Gastrocnemius medialis (tissue), 4 donors: ENCODE data around the gene DIP2C.

Experiments
- POLR2A ChIP-seq, 2 donors: fragments of 450-650 bp; IDR thresholded peaks; one replicate each; pipeline ENCODE4 v1.6.1; 2017; ENCODE audit warnings: antibody characterized with exemption in 2 of 2, mild to moderate bottlenecking in 2 of 2, moderate library complexity in 2 of 2
- TF ChIP-seq, protein P1 (sequence below), 5 experiments: fragments of 450-650 bp in 3 of 5; fragments of 200-600 bp in 2 of 5; sonication (generic) in 2 of 5; IDR thresholded peaks in 4 of 5; conservative IDR thresholded peaks in 1 of 5; 1 replicate in 4 of 5; 2 replicates in 1 of 5; pipeline ENCODE4 v1.5.1; 2016 to 2019; ENCODE audit warnings: antibody characterized with exemption in 5 of 5, mild to moderate bottlenecking in 3 of 5, moderate library complexity in 3 of 5

- TF ChIP-seq, protein P1, sequence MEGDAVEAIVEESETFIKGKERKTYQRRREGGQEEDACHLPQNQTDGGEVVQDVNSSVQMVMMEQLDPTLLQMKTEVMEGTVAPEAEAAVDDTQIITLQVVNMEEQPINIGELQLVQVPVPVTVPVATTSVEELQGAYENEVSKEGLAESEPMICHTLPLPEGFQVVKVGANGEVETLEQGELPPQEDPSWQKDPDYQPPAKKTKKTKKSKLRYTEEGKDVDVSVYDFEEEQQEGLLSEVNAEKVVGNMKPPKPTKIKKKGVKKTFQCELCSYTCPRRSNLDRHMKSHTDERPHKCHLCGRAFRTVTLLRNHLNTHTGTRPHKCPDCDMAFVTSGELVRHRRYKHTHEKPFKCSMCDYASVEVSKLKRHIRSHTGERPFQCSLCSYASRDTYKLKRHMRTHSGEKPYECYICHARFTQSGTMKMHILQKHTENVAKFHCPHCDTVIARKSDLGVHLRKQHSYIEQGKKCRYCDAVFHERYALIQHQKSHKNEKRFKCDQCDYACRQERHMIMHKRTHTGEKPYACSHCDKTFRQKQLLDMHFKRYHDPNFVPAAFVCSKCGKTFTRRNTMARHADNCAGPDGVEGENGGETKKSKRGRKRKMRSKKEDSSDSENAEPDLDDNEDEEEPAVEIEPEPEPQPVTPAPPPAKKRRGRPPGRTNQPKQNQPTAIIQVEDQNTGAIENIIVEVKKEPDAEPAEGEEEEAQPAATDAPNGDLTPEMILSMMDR (IDR thresholded peaks at IDR 0.05 in 4 of 5, conservative IDR thresholded peaks at IDR 0.05 in 1 of 5), result no peak
- no peak for TF ChIP-seq POLR2A (IDR thresholded peaks at IDR 0.05)
These were observed 138.6 kb downstream of the DIP2C start for GRCh38 chr10:550665-551372.
